ENCODE data around the gene RNU1-3. TPM values are rescaled to one million over a fixed set of nuclear protein-coding genes. Genes with fewer than 3 reads are reported as not detected.

Gene RNU1-3
- total RNA-seq, 1 donor from 2014 or later: 34,682 TPM

DNA sequence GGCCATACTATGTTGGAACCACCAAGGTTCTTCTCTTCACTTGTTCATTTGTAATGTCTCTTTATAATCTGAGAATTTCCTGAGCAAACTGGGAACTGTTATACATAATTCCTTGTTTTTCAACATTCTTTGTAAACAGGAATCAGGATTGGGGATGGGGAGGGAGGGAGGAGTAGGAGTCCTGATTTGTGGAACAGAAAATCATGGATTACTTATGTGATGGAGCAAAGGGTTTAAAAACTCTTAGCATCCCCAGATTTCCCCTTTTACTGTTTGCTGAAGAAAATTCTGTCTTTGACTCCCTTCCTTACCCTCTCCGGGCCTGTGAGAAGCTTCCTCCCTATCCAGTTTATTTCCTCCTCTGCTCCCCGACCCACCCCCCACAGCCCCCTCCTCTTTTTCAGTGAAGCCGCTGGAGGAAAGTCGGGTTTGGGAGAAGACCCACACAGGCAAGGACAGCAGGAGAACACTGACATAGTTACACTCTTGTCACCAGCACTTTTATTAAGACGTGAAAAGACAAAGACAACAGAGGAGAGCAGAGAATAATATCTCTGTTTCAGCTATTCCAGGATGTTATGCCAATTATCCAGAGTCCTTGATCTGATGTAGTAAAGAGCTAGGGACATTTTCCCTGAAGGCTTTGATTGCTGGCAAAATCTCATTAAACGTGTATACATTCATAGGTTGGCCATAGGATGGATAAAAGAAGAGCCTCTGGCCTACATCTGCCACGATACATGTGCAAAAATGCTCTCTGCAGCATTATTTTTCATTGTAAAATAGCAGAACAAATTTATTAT lies 48.8 kb downstream of the RNU1-3 start:
- DNase-seq: no peak

DNA sequence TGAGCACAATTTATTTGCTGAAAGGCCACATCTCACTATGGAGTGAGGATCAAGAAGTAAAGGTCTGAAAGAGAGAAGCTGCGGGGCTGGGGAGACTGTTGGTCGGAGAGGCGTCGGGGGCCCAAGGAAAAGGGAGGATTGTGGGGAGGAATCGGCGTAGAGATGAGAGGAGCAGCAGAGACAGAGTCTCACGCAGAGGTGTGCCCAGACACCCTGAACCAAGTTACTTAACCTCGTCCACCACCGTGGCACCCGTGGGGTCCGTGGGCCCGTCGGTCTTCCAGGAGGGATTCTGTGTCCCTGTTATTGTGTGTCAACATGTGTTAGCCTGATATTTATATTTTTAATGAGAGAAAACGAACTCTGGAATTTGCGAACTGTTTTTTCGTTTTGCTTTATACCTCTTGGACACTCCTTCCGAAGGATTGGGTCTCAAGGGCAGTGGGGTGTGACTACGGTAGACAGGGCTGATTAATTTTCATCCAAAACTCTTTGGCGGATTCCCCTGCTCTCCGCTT lies 49.6 kb downstream of the RNU1-3 start:
- DNase-seq: no peak

Small RNA genes within 50 kb of the gene (small RNA-seq; reads per million reads assigned to genes)
- not detected for gene RNU1-3 (ENCODE audit: low replicate concordance)

Other genes with a start within 250 kb of the RNU1-3 start
- gene SPATA21, start 229.5 kb downstream of the RNU1-3 start, total RNA-seq: not detected
- gene NECAP2, start 226.2 kb downstream of the RNU1-3 start, total RNA-seq: 45.6 TPM
- 34,682 TPM for gene RNU1-1, start 152.7 kb downstream of the RNU1-3 start, total RNA-seq
- gene NBPF1, start 53.4 kb downstream of the RNU1-3 start, total RNA-seq: 83.8 TPM
- 34,682 TPM for gene RNU1-4, start 73.6 kb upstream of the RNU1-3 start, total RNA-seq
- 34,682 TPM for gene RNU1-2, start 229.0 kb upstream of the RNU1-3 start, total RNA-seq